HepG2 (cell line): ENCODE data around the gene TYW1.
"Not testable (repeated sequence)": the region's sequence is repeated elsewhere in the genome, so short reads cannot be mapped to it uniquely, and the experiment has no call there.

ENCODE experiments used
- CREB1 ChIP-seq, 2 experiments: fragments of 450-650 bp in 1 of 2; IDR thresholded peaks; 2 replicates each; pipeline ENCODE4 v1.6.1; 2016 to 2017; ENCODE audit warnings: control low read depth in 1 of 2, mild to moderate bottlenecking in 1 of 2, missing compliant biosample characterization in 1 of 2, missing genetic modification characterization in 1 of 2
- CTCF ChIP-seq: sonication (generic); formaldehyde crosslinking; IDR thresholded peaks from 2 replicates; pipeline ENCODE4 v1.5.0; 2020; ENCODE audit warnings: mild to moderate bottlenecking, missing genetic modification reagents, moderate library complexity
- DMTF1 ChIP-seq: sonication (generic); formaldehyde crosslinking; IDR thresholded peaks from 2 replicates; pipeline ENCODE4 v1.4.0; 2020; ENCODE audit warnings: mild to moderate bottlenecking, missing genetic modification reagents
- ETV5 ChIP-seq: IDR thresholded peaks from 2 replicates; pipeline ENCODE4 v1.6.1; 2018; ENCODE audit warnings: missing biosample characterization, missing genetic modification reagents, inconsistent platforms, borderline replicate concordance
- HHEX ChIP-seq: IDR thresholded peaks from 2 replicates; pipeline ENCODE4 v1.6.1; 2016; ENCODE audit warnings: control low read depth
- MTA3 ChIP-seq: sonication (generic); formaldehyde crosslinking; IDR thresholded peaks from 2 replicates; pipeline ENCODE4 v1.4.0; 2020; ENCODE audit warnings: missing genetic modification reagents
- TAF1 ChIP-seq: sonication (generic); formaldehyde crosslinking; IDR thresholded peaks from 2 replicates; pipeline ENCODE4 v1.4.0; 2020; ENCODE audit warnings: missing genetic modification reagents
- THAP7 ChIP-seq: sonication (generic); formaldehyde crosslinking; IDR thresholded peaks from 2 replicates; pipeline ENCODE4 v1.8.1; 2023; ENCODE audit warnings: mild to moderate bottlenecking, missing genetic modification reagents
- ZFP36L1 ChIP-seq: sonication (generic); formaldehyde crosslinking; IDR thresholded peaks from 2 replicates; pipeline ENCODE4 v1.8.0; 2022; ENCODE audit warnings: mild to moderate bottlenecking, missing genetic modification reagents, moderate library complexity
- ZNF407 ChIP-seq: sonication (generic); formaldehyde crosslinking; IDR thresholded peaks from one replicate; pipeline ENCODE4 v1.5.1; 2020; ENCODE audit warnings: mild to moderate bottlenecking, missing genetic modification reagents; ENCODE audit errors: not compliant biosample characterization

- not testable (repeated sequence) for TF ChIP-seq MTA3 (CRISPR knock-in tag); ETV5 (CRISPR knock-in tag); ZNF407 (CRISPR knock-in tag); DMTF1 (CRISPR knock-in tag); CTCF (CRISPR knock-in tag); TAF1 (CRISPR knock-in tag); THAP7; ZFP36L1 (CRISPR knock-in tag); HHEX (CRISPR knock-in tag); CREB1 (IDR thresholded peaks at IDR 0.05); CREB1 (CRISPR knock-in tag; IDR thresholded peaks at IDR 0.05)
Observed at GRCh38 chr7:67098031-67098430, 101.4 kb downstream of the TYW1 start.
